HG03571 (cell line): ENCODE measurements around the gene USP7.
"Not testable (repeated sequence)": the region's sequence is repeated elsewhere in the genome, so short reads cannot be mapped to it uniquely, and the experiment has no call there.

Experiments
- ATAC-seq: cut with Tn5 transposase; IDR thresholded peaks from one replicate; pipeline ENCODE4 v1.9.1; 2021; ENCODE audit not compliant: unreplicated experiment

Gene USP7

DNA sequence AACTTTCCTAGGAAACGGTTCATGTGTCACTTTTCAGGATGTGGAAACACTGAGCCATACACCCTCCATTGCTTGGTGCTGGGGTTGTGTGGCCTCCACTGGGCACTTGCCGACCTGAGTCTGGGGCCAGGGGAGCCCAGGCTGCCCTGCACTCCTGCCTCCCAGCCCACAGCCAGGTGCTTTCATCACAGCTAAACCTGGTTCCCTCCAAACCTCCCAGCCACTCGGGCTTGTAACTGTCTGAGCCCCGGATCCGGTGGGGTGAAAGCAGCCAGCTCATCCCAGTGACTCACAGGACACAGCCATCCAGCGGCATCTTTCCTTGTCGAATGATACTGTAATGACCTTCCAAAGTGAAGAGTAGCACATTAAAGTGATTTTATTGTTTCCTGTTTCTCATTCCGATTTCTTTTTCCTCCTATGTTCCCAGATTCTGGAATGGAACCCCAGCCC lies 114.7 kb downstream of the USP7 start:
- no peak for ATAC-seq

DNA sequence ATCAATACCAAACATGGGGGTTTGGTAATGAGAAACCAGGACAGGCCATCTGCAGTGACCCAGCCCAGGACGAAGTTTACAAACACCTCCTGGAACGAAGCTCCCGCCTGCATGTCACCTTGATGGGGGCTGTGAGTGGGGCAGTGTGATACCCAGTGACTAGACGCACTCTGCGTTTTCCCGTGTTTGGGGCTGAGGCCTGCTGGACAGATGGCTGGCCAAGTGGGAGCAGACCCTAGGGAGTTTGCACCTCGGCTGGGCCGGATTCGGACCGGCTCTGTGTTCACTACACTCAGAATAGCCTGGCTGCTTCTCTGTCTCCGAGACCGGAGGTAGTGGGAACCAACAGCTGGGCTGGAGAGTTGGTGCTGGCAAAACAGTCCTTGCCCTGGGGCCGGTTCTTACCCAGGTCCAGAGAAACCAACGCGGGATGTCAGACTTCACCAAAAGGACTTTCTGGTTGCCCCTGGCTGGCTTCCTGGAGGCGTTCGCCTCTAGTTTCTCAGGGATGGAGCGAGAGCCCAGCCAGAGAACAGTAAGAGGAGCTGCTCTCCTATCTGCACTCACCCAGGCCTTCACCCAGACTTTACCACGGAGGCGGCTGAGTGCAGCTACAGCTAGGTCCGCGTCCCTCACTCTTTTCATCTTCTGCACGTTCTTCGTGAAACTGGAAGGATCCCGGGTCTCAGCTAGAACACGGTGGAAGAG lies 115.3 kb downstream of the USP7 start:
- ATAC-seq = no peak

GRCh38 chr16:8847623-8848022 lies 116.1 kb downstream of the USP7 start:
- no peak for ATAC-seq

DNA sequence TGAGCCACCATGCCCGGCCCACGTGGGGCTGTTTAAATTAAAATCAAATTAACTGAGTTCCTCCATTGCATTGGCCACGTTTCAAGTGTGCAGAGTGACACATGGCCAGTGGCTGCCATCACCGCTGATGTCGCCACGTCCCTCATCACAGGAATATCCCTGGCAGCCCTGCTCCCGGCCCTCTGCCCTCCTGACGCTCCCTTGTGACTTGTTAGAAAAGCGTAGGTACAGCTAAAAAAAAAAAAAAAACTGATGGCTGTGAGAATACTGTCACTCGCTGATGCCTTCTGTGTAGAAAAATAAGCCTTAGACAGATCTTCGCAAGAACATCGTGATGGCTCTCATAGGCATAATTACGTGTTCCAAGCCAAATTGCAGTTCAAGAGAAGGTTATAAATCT lies 116.6 kb downstream of the USP7 start:
- no peak for ATAC-seq

GRCh38 chr16:8846401-8846932 lies 117.2 kb downstream of the USP7 start:
- no peak for ATAC-seq

- ATAC-seq = no peak
These were observed 117.9 kb downstream of the USP7 start for GRCh38 chr16:8845699-8846298.

DNA sequence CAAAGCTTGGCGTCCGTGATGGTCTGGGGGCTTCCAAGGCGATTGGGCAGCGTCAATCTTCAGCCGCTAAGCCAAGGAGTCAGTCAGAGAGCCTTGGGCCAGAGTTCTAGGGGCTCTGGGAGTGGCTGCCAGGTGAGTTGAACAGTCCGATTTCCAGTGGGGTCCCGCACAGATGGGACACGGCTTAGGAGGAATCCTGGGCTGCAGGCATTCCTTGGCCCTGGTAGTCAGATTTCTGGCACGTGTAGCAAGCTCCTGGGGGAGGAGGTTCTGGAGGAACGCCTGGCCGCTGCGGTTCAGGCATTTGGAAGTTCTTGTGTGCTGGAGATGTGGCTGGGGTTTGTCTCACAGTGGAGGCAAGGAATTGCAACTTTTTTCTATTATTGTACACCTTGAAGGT lies 120.4 kb downstream of the USP7 start:
- ATAC-seq = not testable (repeated sequence)
